ENCODE measurements around the gene CARD11. TPM values are rescaled to one million over a fixed set of nuclear protein-coding genes. Genes with fewer than 3 reads are reported as not detected.

Gene CARD11
- total and polyA plus RNA-seq, 2 of the 4 experiments (the other 2 are of a cell fraction), result 0.18 to 0.26 TPM

- Histone ChIP-seq H3K4me2 (ENCODE audit: low read depth, low read length) (no peak overlapping the region), H3K4me1 (ENCODE audit: control insufficient read depth, insufficient read depth, low read length) (no peaks in the 10 kb centered on the region), H3K23ac (ENCODE audit: low read depth, low read length) (no peak overlapping the region), H2AK9ac (replicated peaks; ENCODE audit: low read depth, low read length, poor library complexity) (no peak overlapping the region), H3K27me3 (ENCODE audit: control insufficient read depth, insufficient read depth, low read length) (peaks cover 1% of the 10 kb centered on the region; the same call in 1 of the 2 replicates), H3K36me3 (ENCODE audit: control insufficient read depth, insufficient read depth, low read length) (no peaks in the 10 kb centered on the region), H3K27ac (ENCODE audit: insufficient read depth, low read length) (no peak overlapping the region), H2AK5ac (ENCODE audit: low read depth, low read length) (no peak overlapping the region), H2BK15ac (ENCODE audit: low read depth, low read length) (no peak overlapping the region), H3K9ac (ENCODE audit: low read depth, low read length) (no peak overlapping the region), H2BK120ac (ENCODE audit: low read depth, low read length) (no peak overlapping the region), H3K79me1 (ENCODE audit: low read depth in 1 of 2, low read length in 2 of 2) (no peaks in the 10 kb centered on the region), H4K91ac (ENCODE audit: insufficient read depth, low read depth, low read length) (no peak overlapping the region), H2AFZ (replicated peaks; ENCODE audit: low read length, poor library complexity) (no peak overlapping the region), H4K5ac (ENCODE audit: low read depth, low read length) (no peak overlapping the region), H2BK5ac (ENCODE audit: low read depth, low read length, poor library complexity, severe bottlenecking) (no peak overlapping the region), H3K18ac (ENCODE audit: low read depth, low read length) (no peak overlapping the region), H3K14ac (replicated peaks; ENCODE audit: low read depth, low read length) (no peak overlapping the region), H4K20me1 (ENCODE audit: insufficient read depth, low read length) (no peaks in the 10 kb centered on the region), H2BK20ac (ENCODE audit: low read depth, low read length) (no peak overlapping the region), H4K8ac (ENCODE audit: low read depth in 2 of 2, low read length in 2 of 2) (no peak overlapping the region), H3K9me3 (ENCODE audit: control insufficient read depth, insufficient read depth, low read length) (no peaks in the 10 kb centered on the region), H3K4ac (ENCODE audit: low read depth, low read length) (no peak overlapping the region), H3K9me1 (ENCODE audit: insufficient read depth, low read length) (no peaks in the 10 kb centered on the region), H3K4me3 (ENCODE audit: insufficient read depth, low read depth, low read length) (no peak overlapping the region), H3K56ac (ENCODE audit: extremely low read depth, insufficient read depth, low read length) (no peak overlapping the region)
- DNase-seq, result no peak
- BruUV-seq (replicated peaks), result no TSS peak
- TF ChIP-seq FOS (IDR thresholded peaks at IDR 0.05; ENCODE audit: low read depth, low read length) (no peak), CEBPB (IDR thresholded peaks at IDR 0.05; ENCODE audit: low read depth, low read length) (no peak), BHLHE40 (IDR thresholded peaks at IDR 0.05; ENCODE audit: low read depth, low read length) (no peak), CTCF (conservative IDR thresholded peaks at IDR 0.05; ENCODE audit: low read depth, low read length) (no peak), NFE2L2 (IDR thresholded peaks at IDR 0.05; ENCODE audit: low read depth, low read length) (no peak), MAZ (IDR thresholded peaks at IDR 0.05; ENCODE audit: borderline replicate concordance, low read depth, low read length) (no peak), MXI1 (IDR thresholded peaks at IDR 0.05; ENCODE audit: borderline replicate concordance, low read depth, low read length) (no peak), SMC3 (IDR thresholded peaks at IDR 0.05; ENCODE audit: low read depth, low read length) (no peak), CHD1 (IDR thresholded peaks at IDR 0.05; ENCODE audit: low read depth, low read length) (no peak), RFX5 (IDR thresholded peaks at IDR 0.05; ENCODE audit: low read depth, low read length) (no peak), POLR2A (IDR thresholded peaks at IDR 0.05; ENCODE audit: low read depth, low read length) (no peak), MAFK (IDR thresholded peaks at IDR 0.05; ENCODE audit: low read depth, low read length) (no peak), USF2 (IDR thresholded peaks at IDR 0.05; ENCODE audit: low read depth, low read length) (no peak), RCOR1 (IDR thresholded peaks at IDR 0.05; ENCODE audit: insufficient replicate concordance, low read length) (no peak)
- 60% methylated on average over 10 of the region's 15 CpGs; no CpG with 5 or more reads in 1 of the 2 experiments for WGBS, 2 experiments (ENCODE audit: extremely low coverage in 2 of 2, insufficient read length in 1 of 2)
- ChIA-PET CTCF (no interaction called here), POLR2A (ENCODE audit: unreplicated experiment) (no interaction called here)
- dilution Hi-C loops (cut with HindIII; ENCODE audit: low sequenced_read_pairs, unreplicated experiment) (no loop called here), in situ Hi-C loops (cut with MboI; ENCODE audit: low sequenced_read_pairs) (no loop called here), intact Hi-C loops (cut with micrococcal nuclease) (no loop called here)
- no peak for ATAC-seq (ENCODE audit: low read depth)
These were observed 84.5 kb downstream of the CARD11 start for GRCh38 chr7:2959103-2959680.

Data from IMR-90 (cell line).